Mucosa of descending colon (tissue), 3 donors: ENCODE results near the gene CENPS. TPM values are rescaled to one million over a fixed set of nuclear protein-coding genes. Genes with fewer than 3 reads are reported as not detected.
"Not testable (repeated sequence)": the region's sequence is repeated elsewhere in the genome, so short reads cannot be mapped to it uniquely, and the experiment has no call there.

Experiments
- ATAC-seq: fragments of 200-7000 bp; cut with Tn5 transposase; one replicate; pipeline ENCODE4 v1.9.1; 2020; ENCODE audit warnings: mild to moderate bottlenecking, moderate library complexity
- DNase-seq, 3 donors: peaks; one replicate each; pipeline ENCODE4 v3.0.0-alpha.2; 2020
- H3K36me3 ChIP-seq: fragments of 200-600 bp; one replicate; pipeline ENCODE4 v1.8.0; 2021; ENCODE audit warnings: low read depth, mild to moderate bottlenecking
- H3K4me1 ChIP-seq: fragments of 200-600 bp; one replicate; pipeline ENCODE4 v1.8.0; 2021; ENCODE audit warnings: low read depth, mild to moderate bottlenecking
- H3K4me3 ChIP-seq: fragments of 200-600 bp; one replicate; pipeline ENCODE4 v1.8.0; 2021; ENCODE audit warnings: mild to moderate bottlenecking
- H3K9me3 ChIP-seq: fragments of 200-600 bp; one replicate; pipeline ENCODE4 v1.8.0; 2021; ENCODE audit warnings: mild to moderate bottlenecking
- CTCF ChIP-seq: fragments of 200-600 bp; IDR thresholded peaks from one replicate; pipeline ENCODE4 v1.8.0; 2022; ENCODE audit warnings: antibody characterized with exemption, mild to moderate bottlenecking
- intact Hi-C, 2 donors: fragments of 100-400 bp; cut with DNase I in 1 of 2; cut with micrococcal nuclease in 1 of 2; formaldehyde crosslinking; loops; one replicate each; pipeline versions ENCODE4 v1.11.0 to v1.11.1; 2022; cut with DNase I, micrococcal nuclease
- total RNA-seq, 3 donors: library from RNA; stranded (reverse); fragmentation: NEBNext Ultra II Directional in 2 of 3; extraction: Animal tissue kit (Norgen Biotek cat#: 25700) in 2 of 3; gene quantifications; one replicate each; pipeline versions ENCODE4 v1.2.1 to v1.2.4, GENCODE V29; 2021 to 2023
- donor health status: DM: no; HTN: no; CAD: no; lungs with moderate emphysema.
- donor health status: DM: no; HTN: no; CAD: no.
- donor health status: DM: no; HTN: yes; CAD: no.

CENPS gene
- total RNA-seq, 3 donors from 2014 or later, result 10.6 to 12.2 (median 11.1) TPM

GRCh38 chr1:10424034-10424433 lies 6.2 kb upstream of the CENPS start:
- Histone ChIP-seq H3K4me1 (no peaks in the 10 kb centered on the region), H3K9me3 (no peaks in the 10 kb centered on the region), H3K36me3 (no peaks in the 10 kb centered on the region), H3K4me3 (no peak overlapping the region)
- intact Hi-C loops, result loop anchor here in 1 of 2 donors (10.0 kb wide), 1 partner anchor 49 kb away; no protein-coding TSS in a partner anchor
- no peak for TF ChIP-seq CTCF
- ATAC-seq (peak; percentile 22), DNase-seq (peak in 1 of 3 donors; percentile 37)

- peaks cover 3% of the 10 kb centered on the region for H3K4me1 ChIP-seq
Observed at GRCh38 chr1:10424651-10425050, 5.6 kb upstream of the CENPS start.

GRCh38 chr1:10425826-10426534 lies 4.3 kb upstream of the CENPS start:
- not testable (repeated sequence) for H3K4me1 ChIP-seq, H3K4me3 ChIP-seq, DNase-seq, H3K9me3 ChIP-seq, ATAC-seq, H3K36me3 ChIP-seq
- intact Hi-C loops, result loop anchor here in 1 of 2 donors (10.0 kb wide), 1 partner anchor 51 kb away; no protein-coding TSS in a partner anchor

More at GRCh38 chr1:10424651-10425050, 5.6 kb upstream of the CENPS start:
- no peak for TF ChIP-seq CTCF
- Histone ChIP-seq H3K4me3 (no peak overlapping the region), H3K9me3 (no peaks in the 10 kb centered on the region), H3K36me3 (no peaks in the 10 kb centered on the region)
- no peak for DNase-seq
- ATAC-seq, result no peak
- intact Hi-C loops, result loop anchor here in 1 of 2 donors (10.0 kb wide), 1 partner anchor 50 kb away; no protein-coding TSS in a partner anchor

- not testable (repeated sequence) for H3K4me3 ChIP-seq, H3K36me3 ChIP-seq, ATAC-seq, H3K9me3 ChIP-seq, H3K4me1 ChIP-seq, DNase-seq
- intact Hi-C loops, result loop anchor here in 1 of 2 donors (10.0 kb wide), 1 partner anchor 52 kb away; no protein-coding TSS in a partner anchor
Observed at GRCh38 chr1:10426535-10426848, 3.7 kb upstream of the CENPS start.

- no peak for TF ChIP-seq CTCF
- Histone ChIP-seq H3K36me3 (no peaks in the 10 kb centered on the region), H3K4me3 (no peak overlapping the region), H3K4me1 (peaks cover 10% of the 10 kb centered on the region), H3K9me3 (no peaks in the 10 kb centered on the region)
- ATAC-seq (no peak), DNase-seq (no peak)
- intact Hi-C loops, result loop anchor here (2.0 to 10.0 kb wide), 2 partner anchors 52 to 54 kb away; no protein-coding TSS in a partner anchor
Observed at GRCh38 chr1:10428984-10429383, 1.2 kb upstream of the CENPS start.

- DNase-seq, result peak in 1 of 3 donors; percentile 34
- Histone ChIP-seq H3K9me3 (no peaks in the 10 kb centered on the region), H3K36me3 (no peaks in the 10 kb centered on the region), H3K4me3 (no peak overlapping the region), H3K4me1 (peaks cover 10% of the 10 kb centered on the region)
- intact Hi-C loops, result loop anchor here (2.0 to 10.0 kb wide), 3 partner anchors 53 to 65 kb away; no protein-coding TSS in a partner anchor
- no peak for TF ChIP-seq CTCF
- peak; percentile 15 for ATAC-seq
Observed at GRCh38 chr1:10429868-10430215, 391 bp upstream of the CENPS start.
